ENCODE measurements around the gene LYPD6B. TPM values are rescaled to one million over a fixed set of nuclear protein-coding genes. Genes with fewer than 3 reads are reported as not detected.

Gene LYPD6B
- total and polyA plus RNA-seq, 7 donors = not detected

- no peak for DNase-seq
- Histone ChIP-seq H3K27ac (no peak overlapping the region), H3K9me3 (no peaks in the 10 kb centered on the region), H3K4me3 (no peak overlapping the region), H3K27me3 (ENCODE audit: insufficient read depth in 3 of 3, low read length in 2 of 3) (peaks cover 0 to 31% (median 12%) of the 10 kb centered on the region in 3 donors), H3K4me1 (no peaks in the 10 kb centered on the region), H3K36me3 (ENCODE audit: insufficient read depth in 1 of 2, low read depth in 1 of 2) (no peaks in the 10 kb centered on the region)
- WGBS, 3 donors = 92 to 95% (median 94%) methylated on average over 1 of the region's 1 CpG
- TF ChIP-seq CTCF (IDR thresholded peaks at IDR 0.05) = no peak
- intact Hi-C loops (cut with DNase I) = no loop called here
- no peak for ATAC-seq
Measured at GRCh38 chr2:149041482-149041881, 3.0 kb downstream of the LYPD6B start.

GRCh38 chr2:149042881-149043280 is 4.4 kb downstream of the LYPD6B start:
- DNase-seq (no peak), ATAC-seq (no peak)
- Histone ChIP-seq H3K4me3 (no peak overlapping the region), H3K4me1 (no peaks in the 10 kb centered on the region), H3K27ac (no peak overlapping the region), H3K9me3 (no peaks in the 10 kb centered on the region), H3K36me3 (ENCODE audit: insufficient read depth in 1 of 2, low read depth in 1 of 2) (no peaks in the 10 kb centered on the region), H3K27me3 (ENCODE audit: insufficient read depth in 3 of 3, low read length in 2 of 3) (peaks cover 0 to 19% (median 4%) of the 10 kb centered on the region in 3 donors)
- no peak for TF ChIP-seq CTCF (IDR thresholded peaks at IDR 0.05)
- intact Hi-C loops (cut with DNase I) = no loop called here
- WGBS, 3 donors = 35 to 57% (median 45%) methylated on average over 1 of the region's 1 CpG

- Histone ChIP-seq H3K4me1 (no peaks in the 10 kb centered on the region), H3K27ac (no peak overlapping the region), H3K9me3 (no peaks in the 10 kb centered on the region), H3K4me3 (no peak overlapping the region), H3K27me3 (ENCODE audit: insufficient read depth in 3 of 3, low read length in 2 of 3) (peaks cover 0 to 4% (median 1%) of the 10 kb centered on the region in 3 donors), H3K36me3 (ENCODE audit: insufficient read depth in 1 of 2, low read depth in 1 of 2) (no peaks in the 10 kb centered on the region)
- TF ChIP-seq CTCF (IDR thresholded peaks at IDR 0.05) = no peak
- ATAC-seq = no peak
- intact Hi-C loops (cut with DNase I) = no loop called here
- DNase-seq = no peak
- 53 to 76% (median 61%) methylated on average over 1 of the region's 1 CpG for WGBS, 3 donors
Measured at GRCh38 chr2:149044500-149044899, 6.0 kb downstream of the LYPD6B start.

GRCh38 chr2:149047118-149047517 is 8.6 kb downstream of the LYPD6B start:
- intact Hi-C loops (cut with DNase I) = no loop called here
- no peak overlapping the region for H3K4me3 ChIP-seq

More at GRCh38 chr2:149047118-149047517, 8.6 kb downstream of the LYPD6B start:
- Histone ChIP-seq H3K27ac (no peak overlapping the region), H3K27me3 (ENCODE audit: insufficient read depth in 3 of 3, low read length in 2 of 3) (no peaks in the 10 kb centered on the region), H3K4me1 (no peaks in the 10 kb centered on the region), H3K9me3 (no peaks in the 10 kb centered on the region), H3K36me3 (ENCODE audit: insufficient read depth in 1 of 2, low read depth in 1 of 2) (no peaks in the 10 kb centered on the region)
- no peak for TF ChIP-seq CTCF (IDR thresholded peaks at IDR 0.05)
- no peak for ATAC-seq
- WGBS, 3 donors = 78 to 84% (median 83%) methylated on average over 2 of the region's 2 CpGs
- DNase-seq = no peak
